Right ventricle myocardium superior (tissue), 1 donor: Measurements from ENCODE around the gene NECAB2. TPM values are rescaled to one million over a fixed set of nuclear protein-coding genes. Genes with fewer than 3 reads are reported as not detected.

Experiments used
- ATAC-seq: fragments of 200-7000 bp; cut with Tn5 transposase; one replicate; pipeline ENCODE4 v1.9.1; 2020; ENCODE audit warnings: mild to moderate bottlenecking; ENCODE audit not compliant: poor library complexity
- DNase-seq: peaks from one replicate; pipeline ENCODE4 v3.0.0-alpha.2; 2020
- intact Hi-C: fragments of 100-400 bp; cut with DNase I; formaldehyde crosslinking; loops from one replicate; pipeline ENCODE4 v1.11.2; 2022
- total RNA-seq: library from RNA; stranded (reverse); fragmentation: NEBNext Ultra II Directional; extraction: Animal tissue kit (Norgen Biotek cat#: 25700); gene quantifications from one replicate; pipeline ENCODE4 v1.2.1, GENCODE V29; 2021
- donor health status: DM: no; HTN: yes; CAD: no; lungs with severe emphysema.

The NECAB2 gene
- total RNA-seq, 1 donor from 2014 or later: 0.46 TPM

DNA sequence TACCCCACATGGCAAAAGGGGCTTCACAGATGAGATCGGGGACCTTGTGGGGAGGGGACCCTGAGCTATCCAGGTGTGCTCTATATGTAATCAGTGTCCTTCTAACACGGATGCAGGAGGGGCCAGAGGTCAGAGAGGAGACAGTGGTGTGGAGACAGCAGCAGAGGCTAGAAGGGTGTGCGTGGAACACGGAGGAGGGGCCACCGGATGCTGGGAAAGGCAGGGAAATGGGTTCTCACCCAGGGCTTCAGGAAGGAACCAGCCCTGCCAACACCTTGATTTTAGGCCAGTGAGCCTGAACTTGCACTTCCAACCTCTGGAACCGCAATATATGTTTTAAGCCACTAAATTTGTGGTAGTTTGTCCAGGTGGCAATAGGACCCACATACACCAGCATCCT is 79.2 kb downstream of the NECAB2 start:
- ATAC-seq (no peak), DNase-seq (peak; percentile 10)
- intact Hi-C loops: no loop called here

GRCh38 chr16:84047626-84048025 is 79.6 kb downstream of the NECAB2 start:
- intact Hi-C loops: no loop called here
- ATAC-seq (no peak), DNase-seq (peak; percentile 33)

- no peak for ATAC-seq
Observed at GRCh38 chr16:84048270-84048669, 80.2 kb downstream of the NECAB2 start.

GRCh38 chr16:84048871-84049270 is 80.8 kb downstream of the NECAB2 start:
- no peak for ATAC-seq
- intact Hi-C loops: no loop called here
- no peak for DNase-seq

More at GRCh38 chr16:84048270-84048669, 80.2 kb downstream of the NECAB2 start:
- intact Hi-C loops: no loop called here
- DNase-seq: peak; percentile 40

GRCh38 chr16:84049403-84050060 is 81.5 kb downstream of the NECAB2 start:
- no peak for DNase-seq
- ATAC-seq: peak; percentile 18
- intact Hi-C loops: no loop called here

GRCh38 chr16:84050316-84050715 is 82.3 kb downstream of the NECAB2 start:
- ATAC-seq: no peak
- DNase-seq: no peak
- intact Hi-C loops: no loop called here

- peak; percentile 67 for DNase-seq
- intact Hi-C loops: no loop called here
- ATAC-seq: peak; percentile 44
Observed at GRCh38 chr16:84052071-84052622, 84.1 kb downstream of the NECAB2 start.

Other genes with a start within 250 kb of the NECAB2 start
- gene HSBP1, start 160.3 kb upstream of the NECAB2 start, total RNA-seq: 175 TPM
- 49.3 TPM for gene MLYCD, start 69.1 kb upstream of the NECAB2 start, total RNA-seq
- 7.2 TPM for gene OSGIN1, start 15.0 kb upstream of the NECAB2 start, total RNA-seq
- gene SLC38A8, start 74.6 kb downstream of the NECAB2 start, total RNA-seq: 0.78 TPM
- gene MBTPS1, start 148.7 kb downstream of the NECAB2 start, total RNA-seq: 67.3 TPM
- gene HSDL1, start 176.9 kb downstream of the NECAB2 start, total RNA-seq: 22.6 TPM
- gene DNAAF1, start 177.1 kb downstream of the NECAB2 start, total RNA-seq: not detected
- gene TAF1C, start 218.8 kb downstream of the NECAB2 start, total RNA-seq: 29.3 TPM
- 0.65 TPM for gene ADAD2, start 222.9 kb downstream of the NECAB2 start, total RNA-seq